H1 (cell line): ENCODE results near the gene IFNG-AS1. TPM values are rescaled to one million over a fixed set of nuclear protein-coding genes. Genes with fewer than 3 reads are reported as not detected.

Experiments used
- HDAC2 ChIP-seq, 2 experiments: fragments of 300-600 bp in 1 of 2; sonication (generic) in 1 of 2; IDR thresholded peaks; 2 replicates each; pipeline ENCODE4 v1.6.1; 2011 to 2012; ENCODE audit warnings: low read depth in 2 of 2, low read length in 2 of 2, mild to moderate bottlenecking in 2 of 2, moderate library complexity in 2 of 2, borderline replicate concordance in 1 of 2, inconsistent platforms in 1 of 2
- RNF2 ChIP-seq: fragments of 200-900, 300-1000 bp; sonication (generic); IDR thresholded peaks from 2 replicates; pipeline ENCODE4 v1.7.1; 2016; ENCODE audit warnings: borderline replicate concordance, low read depth, mild to moderate bottlenecking, antibody characterized with exemption, low read length; ENCODE audit not compliant: poor library complexity, severe bottlenecking; ENCODE audit errors: missing control alignments
- polyA plus RNA-seq, 7 experiments: library from polyadenylated mRNA; depleted of rRNA in 3 of 7; stranded (reverse) in 5 of 7; unstranded in 2 of 7; fragments of >200 nt in 5 of 7; fragments of 200-250 nt in 2 of 7; gene quantifications; 1 replicate in 5 of 7; 2 replicates in 1 of 7; 4 replicates in 1 of 7; pipeline versions ENCODE4 v1.2.1 to v1.2.3, GENCODE V29; 2011 to 2013; ENCODE audit warnings: missing spikeins in 2 of 7, mixed read lengths in 2 of 7
- total RNA-seq: library from RNA; stranded (reverse); fragmentation: NEBNext Ultra II Directional; extraction: Animal tissue kit (Norgen Biotek cat#: 25700); gene quantifications from 2 replicates; pipeline ENCODE4 v1.2.1, GENCODE V29; 2021

Gene IFNG-AS1
- total and polyA plus RNA-seq, 2 of the 8 experiments (the other 6 are each of a cell fraction or from before 2014, with no cell fraction given), result not detected

DNA sequence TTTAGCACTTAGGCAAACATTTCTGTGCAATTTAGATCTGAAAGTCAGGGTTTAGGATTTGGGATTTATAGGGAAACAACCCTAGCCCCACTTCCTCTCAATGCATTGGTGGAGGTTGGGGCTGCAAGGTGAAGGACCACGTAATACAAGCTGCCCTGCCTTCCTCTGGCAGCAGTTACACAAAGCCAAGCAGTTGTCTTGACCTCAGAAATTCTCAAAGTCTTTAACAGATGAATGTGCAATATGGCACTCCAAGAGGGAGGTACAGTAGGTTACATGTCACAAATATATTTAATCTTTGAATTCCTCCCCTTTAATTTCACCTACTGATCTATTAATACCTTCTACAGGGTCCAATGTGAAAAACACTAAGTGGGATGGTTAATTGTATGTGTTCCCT is 23.9 kb downstream of the IFNG-AS1 start (continued):
- TF ChIP-seq HDAC2 (IDR thresholded peaks at IDR 0.05; ENCODE audit: borderline replicate concordance in 1 of 2, low read depth in 2 of 2, low read length in 2 of 2) (no peak), RNF2 (no peak)
